HCT116 (cell line): ENCODE measurements around the gene RABGAP1. TPM values are rescaled to one million over a fixed set of nuclear protein-coding genes. Genes with fewer than 3 reads are reported as not detected.

Source experiments
- ATAC-seq: fragments of 200-7000 bp; cut with Tn5 transposase; 2 replicates; pipeline ENCODE4 v1.9.1; 2020; ENCODE audit warnings: mild to moderate bottlenecking, moderate library complexity
- BruUV-seq: library from RNA; stranded (reverse); fragments of 400-500 nt; replicated peaks from 2 replicates; lab custom pipeline; 2021; lab: Mats Ljungman, UMichigan
- CTCF ChIA-PET: fragments of 300-600 bp; sonication (Branson Sonifier 250); formaldehyde crosslinking; loops from one replicate; lab custom pipeline; 2021; ENCODE audit warnings: antibody characterized with exemption; lab: Charles Lee
- POLR2A ChIA-PET: fragments of 300-600, 350-600 bp; sonication (Branson Sonifier 250); formaldehyde crosslinking; loops from one replicate; lab custom pipeline; 2021; ENCODE audit warnings: antibody characterized with exemption; lab: Charles Lee
- RAD21 ChIA-PET, 2 experiments: fragments of 300-600 bp; sonication (Branson Sonifier 250); formaldehyde crosslinking; loops; one replicate each; lab custom pipeline; 2023; ENCODE audit warnings: low total read pairs in 2 of 2; ENCODE audit not compliant: uncharacterized antibody in 2 of 2, unreplicated experiment in 2 of 2, low non-redundant PET in 1 of 2; lab: Charles Lee
- DNase-seq: peaks from one replicate; pipeline ENCODE4 v3.0.0-alpha.2; 2010; ENCODE audit warnings: low read depth, low spot score
- H2AFZ ChIP-seq: fragments of 200-600 bp; shearing (Covaris generic), sonication (generic); 2 replicates; pipeline ENCODE4 v1.6.1; 2017; ENCODE audit warnings: low read depth, mixed run types, mixed read lengths, antibody characterized with exemption, low read length; ENCODE audit not compliant: poor library complexity, severe bottlenecking
- H3K27ac ChIP-seq: 2 replicates; pipeline ENCODE4 v1.5.1; 2012; ENCODE audit warnings: low read depth, low read length
- H3K27me3 ChIP-seq: fragments of 200-600 bp; sonication (generic); 2 replicates; pipeline ENCODE4 v1.6.1; 2016; ENCODE audit warnings: mixed run types, low read length, mixed read lengths; ENCODE audit not compliant: insufficient read depth
- H3K36me3 ChIP-seq, 2 experiments: fragments of 200-500 bp in 1 of 2; fragments of 200-600 bp in 1 of 2; sonication (Bioruptor generic) in 1 of 2; sonication (generic) in 1 of 2; 2 replicates each; pipeline versions ENCODE4 v1.5.1 to v1.6.1; 2014 to 2016; ENCODE audit warnings: low read length in 2 of 2, inconsistent platforms in 1 of 2, mixed read lengths in 1 of 2, mixed run types in 1 of 2; ENCODE audit not compliant: insufficient read depth in 2 of 2, control insufficient read depth in 1 of 2
- H3K4me1 ChIP-seq, 2 experiments: fragments of 200-600 bp in 1 of 2; sonication (generic) in 1 of 2; 2 replicates each; pipeline versions ENCODE4 v1.5.1 to v1.6.1; 2012 to 2017; ENCODE audit warnings: low read length in 2 of 2, inconsistent platforms in 1 of 2, mild to moderate bottlenecking in 1 of 2, mixed read lengths in 1 of 2, mixed run types in 1 of 2, moderate library complexity in 1 of 2; ENCODE audit not compliant: insufficient read depth in 2 of 2, control insufficient read depth in 1 of 2
- H3K4me2 ChIP-seq: fragments of 200-600 bp; sonication (generic); 2 replicates; pipeline ENCODE4 v1.6.1; 2017; ENCODE audit warnings: mixed run types, low read length, mixed read lengths
- H3K4me3 ChIP-seq, 2 experiments: fragments of 200-600 bp in 1 of 2; sonication (generic) in 1 of 2; replicated peaks in 1 of 2; 2 replicates each; pipeline ENCODE4 v1.5.1; 2011 to 2016; ENCODE audit warnings: low read length in 2 of 2, control low read depth in 1 of 2, low read depth in 1 of 2, mild to moderate bottlenecking in 1 of 2, mixed read lengths in 1 of 2, mixed run types in 1 of 2
- H3K79me2 ChIP-seq: fragments of 200-600 bp; sonication (generic); 2 replicates; pipeline ENCODE4 v1.6.1; 2017; ENCODE audit warnings: mild to moderate bottlenecking, mixed run types, low read length, moderate library complexity, mixed read lengths; ENCODE audit not compliant: insufficient read depth
- H3K9ac ChIP-seq: fragments of 200-600 bp; sonication (generic); 2 replicates; pipeline ENCODE4 v1.6.1; 2016; ENCODE audit warnings: low read length, mixed read lengths
- H3K9me2 ChIP-seq: fragments of 200-600 bp; sonication (generic), shearing (Covaris generic); 2 replicates; pipeline ENCODE4 v1.6.1; 2017; ENCODE audit warnings: mixed run types, mild to moderate bottlenecking, moderate library complexity; ENCODE audit not compliant: insufficient read depth
- H3K9me3 ChIP-seq, 2 experiments: fragments of 200-500 bp in 1 of 2; fragments of 200-600 bp in 1 of 2; sonication (Bioruptor generic) in 1 of 2; sonication (generic) in 1 of 2; 2 replicates each; pipeline ENCODE4 v1.6.1; 2014 to 2017; ENCODE audit warnings: low read length in 2 of 2, mixed read lengths in 2 of 2, inconsistent platforms in 1 of 2, low read depth in 1 of 2, mild to moderate bottlenecking in 1 of 2, mixed run types in 1 of 2, moderate library complexity in 1 of 2; ENCODE audit not compliant: control insufficient read depth in 1 of 2, insufficient read depth in 1 of 2
- H4K20me1 ChIP-seq: fragments of 200-600 bp; sonication (generic), shearing (Covaris generic); 2 replicates; pipeline ENCODE4 v1.6.1; 2017; ENCODE audit warnings: mixed run types, mild to moderate bottlenecking, moderate library complexity; ENCODE audit not compliant: insufficient read depth
- CBX3 ChIP-seq: IDR thresholded peaks from 2 replicates; pipeline ENCODE4 v1.6.1; 2012; ENCODE audit warnings: low read depth
- CEBPB ChIP-seq: IDR thresholded peaks from 2 replicates; pipeline ENCODE4 v1.6.1; 2012; ENCODE audit warnings: low read depth
- EGR1 ChIP-seq: IDR thresholded peaks from 2 replicates; pipeline ENCODE4 v1.6.1; 2012; ENCODE audit warnings: low read depth
- ELF1 ChIP-seq: IDR thresholded peaks from 2 replicates; pipeline ENCODE4 v1.6.1; 2012; ENCODE audit warnings: low read depth, borderline replicate concordance
- EZH2 ChIP-seq: fragments of 200-600 bp; sonication (generic); IDR thresholded peaks from 2 replicates; pipeline ENCODE4 v1.6.1; 2017; ENCODE audit warnings: antibody characterized with exemption, mixed run types
- EZH2phosphoT487 ChIP-seq: fragments of 200-600 bp; IDR thresholded peaks from 2 replicates; pipeline ENCODE4 v1.6.1; 2018; ENCODE audit warnings: antibody characterized with exemption, borderline replicate concordance
- JUND ChIP-seq: IDR thresholded peaks from 2 replicates; pipeline ENCODE4 v1.6.1; 2012
- POLR2A ChIP-seq: IDR thresholded peaks from 2 replicates; pipeline ENCODE4 v1.7.0; 2011; ENCODE audit warnings: borderline replicate concordance; ENCODE audit not compliant: insufficient read depth, insufficient read length; ENCODE audit errors: extremely low read depth
- POLR2AphosphoS5 ChIP-seq: IDR thresholded peaks from 2 replicates; pipeline ENCODE4 v1.6.1; 2011; ENCODE audit warnings: mild to moderate bottlenecking, low read depth, low read length, moderate library complexity
- RAD21 ChIP-seq: IDR thresholded peaks from 2 replicates; pipeline ENCODE4 v1.6.1; 2012; ENCODE audit warnings: low read depth, mild to moderate bottlenecking
- SP1 ChIP-seq: IDR thresholded peaks from 2 replicates; pipeline ENCODE4 v1.6.1; 2012; ENCODE audit warnings: low read depth
- SRF ChIP-seq: IDR thresholded peaks from 2 replicates; pipeline ENCODE4 v1.6.1; 2012; ENCODE audit warnings: low read depth
- ZFX ChIP-seq: fragments of 450-650 bp; IDR thresholded peaks from 2 replicates; pipeline ENCODE4 v1.6.1; 2017
- ZNF274 ChIP-seq: fragments of 200-500 bp; sonication (Bioruptor generic); IDR thresholded peaks from 2 replicates; pipeline ENCODE4 v1.6.1; 2014; ENCODE audit warnings: mild to moderate bottlenecking, low read depth, low read length, inconsistent platforms
- intact Hi-C: fragments of 100-400 bp; cut with micrococcal nuclease; formaldehyde crosslinking; loops from 2 replicates; pipeline ENCODE4 v1.10.0; 2022
- total RNA-seq: library from RNA; stranded (reverse); gene quantifications from one replicate; pipeline ENCODE4 v1.2.1, GENCODE V29; 2021; ENCODE audit not compliant: unreplicated experiment
- TF ChIP-seq, protein P1 (sequence below): IDR thresholded peaks from 2 replicates; pipeline ENCODE4 v1.6.1; 2012
- TF ChIP-seq, protein P2 (sequence below): IDR thresholded peaks from 2 replicates; pipeline ENCODE4 v1.6.1; 2012
- TF ChIP-seq, protein P3 (sequence below): IDR thresholded peaks from 2 replicates; pipeline ENCODE4 v1.6.1; 2011; ENCODE audit warnings: mild to moderate bottlenecking, low read length, moderate library complexity; ENCODE audit not compliant: insufficient replicate concordance; ENCODE audit errors: extremely low read depth

RABGAP1 gene
- total RNA-seq, 1 experiment from 2014 or later = 29.7 TPM

DNA sequence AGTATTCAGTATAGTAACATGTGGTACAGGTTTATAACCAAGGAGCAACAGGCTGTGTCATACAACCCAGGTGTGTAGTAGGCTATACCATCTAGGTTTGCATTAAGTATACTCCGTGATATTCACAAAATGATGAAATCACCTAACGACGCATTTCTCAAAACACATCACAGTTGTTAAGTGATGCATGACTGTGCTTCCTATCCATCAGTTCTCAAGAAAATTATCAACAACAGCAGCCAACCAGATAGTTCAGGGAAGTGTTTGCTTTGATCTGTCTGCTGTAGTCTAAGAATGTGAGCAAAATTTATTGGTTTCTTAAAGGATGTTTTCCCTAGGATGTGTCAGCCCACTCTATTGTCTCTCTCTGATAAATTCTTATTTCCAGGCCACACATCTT lies 16.9 kb upstream of the RABGAP1 start:
- ATAC-seq = no peak
- CTCF ChIA-PET = no interaction called here
- RAD21 ChIA-PET = no interaction called here

DNA sequence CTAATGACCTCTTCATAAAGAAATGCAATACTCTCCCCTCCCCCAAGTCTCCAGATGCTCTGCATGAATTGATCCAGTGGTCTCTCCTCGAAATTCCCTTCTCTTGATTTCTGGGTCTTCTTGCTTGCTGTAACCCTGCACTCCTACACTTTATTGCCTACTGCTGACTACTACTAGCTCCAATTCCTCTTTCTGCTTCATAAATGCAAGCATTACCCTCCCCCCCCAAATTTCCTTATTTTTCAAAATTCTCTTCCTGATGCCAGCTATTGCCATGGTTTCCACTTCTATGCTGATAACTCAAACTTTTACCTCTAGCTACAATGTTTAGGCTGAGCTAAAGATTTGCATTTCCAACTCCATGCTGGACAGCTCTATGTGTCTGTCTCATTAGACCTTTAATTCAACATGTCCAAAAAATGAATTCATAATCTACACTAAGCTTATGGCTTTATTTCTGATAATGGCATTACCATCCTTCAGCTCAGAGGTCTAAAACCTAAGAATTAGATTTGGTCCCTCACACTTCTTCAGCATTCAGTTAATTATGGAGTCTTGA lies 10.9 kb upstream of the RABGAP1 start:
- DNase-seq (no peak), ATAC-seq (no peak)
- Histone ChIP-seq H3K9me2 (0 out of 2 replicates have a peak, but pooled peaks cover 3% of the 10 kb centered on the region), H4K20me1 (0 out of 2 replicates have a peak, but pooled peaks cover 5% of the 10 kb centered on the region), H3K27ac (no peak overlapping the region), H3K4me1 (peaks cover 2 to 16% of the 10 kb centered on the region in 2 experiments; a peak in 3 of 4 replicates), H3K4me2 (peak overlapping the region; percentile 85), H3K79me2 (peaks cover 81% of the 10 kb centered on the region), H3K4me3 (peak overlapping the region; percentile 96 to 98), H2AFZ (no peak overlapping the region), H3K9me3 (no peaks in the 10 kb centered on the region), H3K9ac (peak overlapping the region; percentile 89), H3K27me3 (no peaks in the 10 kb centered on the region), H3K36me3 (no peaks in the 10 kb centered on the region)
- ChIA-PET RAD21 (no interaction called here), POLR2A (interaction anchor here (0.7 kb wide), 1 partner anchor 14 kb away, joined by 3 read pairs; no protein-coding TSS in a partner anchor), CTCF (interaction anchor here (0.8 kb wide), 1 partner anchor 16 kb away, joined by 5 read pairs; no protein-coding TSS in a partner anchor)
- TF ChIP-seq CEBPB (no peak), ZNF274 (no peak), EZH2 (no peak), POLR2A (no peak), CBX3 (no peak), SRF (no peak), EGR1 (no peak), ZFX (no peak), RAD21 (no peak), POLR2AphosphoS5 (no peak), ELF1 (no peak)
- TF ChIP-seq, protein P1, sequence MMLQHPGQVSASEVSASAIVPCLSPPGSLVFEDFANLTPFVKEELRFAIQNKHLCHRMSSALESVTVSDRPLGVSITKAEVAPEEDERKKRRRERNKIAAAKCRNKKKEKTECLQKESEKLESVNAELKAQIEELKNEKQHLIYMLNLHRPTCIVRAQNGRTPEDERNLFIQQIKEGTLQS = no peak
- TF ChIP-seq, protein P2, sequence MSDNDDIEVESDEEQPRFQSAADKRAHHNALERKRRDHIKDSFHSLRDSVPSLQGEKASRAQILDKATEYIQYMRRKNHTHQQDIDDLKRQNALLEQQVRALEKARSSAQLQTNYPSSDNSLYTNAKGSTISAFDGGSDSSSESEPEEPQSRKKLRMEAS = no peak
- intact Hi-C loops = no loop called here
- no TSS peak for BruUV-seq

More for the DNA sequence above, 16.9 kb upstream of the RABGAP1 start:
- Histone ChIP-seq H3K27ac (no peak overlapping the region), H4K20me1 (0 out of 2 replicates have a peak, but pooled peaks cover 5% of the 10 kb centered on the region), H3K36me3 (peaks cover 0 to 2% of the 10 kb centered on the region in 2 experiments; a peak in 1 of 4 replicates), H3K4me2 (no peak overlapping the region), H3K4me1 (no peaks in the 10 kb centered on the region), H3K4me3 (no peak overlapping the region), H3K9me3 (no peaks in the 10 kb centered on the region), H3K9me2 (no peaks in the 10 kb centered on the region), H2AFZ (no peak overlapping the region), H3K79me2 (peaks cover 56% of the 10 kb centered on the region), H3K9ac (no peak overlapping the region), H3K27me3 (no peaks in the 10 kb centered on the region)
- TF ChIP-seq, protein P3, sequence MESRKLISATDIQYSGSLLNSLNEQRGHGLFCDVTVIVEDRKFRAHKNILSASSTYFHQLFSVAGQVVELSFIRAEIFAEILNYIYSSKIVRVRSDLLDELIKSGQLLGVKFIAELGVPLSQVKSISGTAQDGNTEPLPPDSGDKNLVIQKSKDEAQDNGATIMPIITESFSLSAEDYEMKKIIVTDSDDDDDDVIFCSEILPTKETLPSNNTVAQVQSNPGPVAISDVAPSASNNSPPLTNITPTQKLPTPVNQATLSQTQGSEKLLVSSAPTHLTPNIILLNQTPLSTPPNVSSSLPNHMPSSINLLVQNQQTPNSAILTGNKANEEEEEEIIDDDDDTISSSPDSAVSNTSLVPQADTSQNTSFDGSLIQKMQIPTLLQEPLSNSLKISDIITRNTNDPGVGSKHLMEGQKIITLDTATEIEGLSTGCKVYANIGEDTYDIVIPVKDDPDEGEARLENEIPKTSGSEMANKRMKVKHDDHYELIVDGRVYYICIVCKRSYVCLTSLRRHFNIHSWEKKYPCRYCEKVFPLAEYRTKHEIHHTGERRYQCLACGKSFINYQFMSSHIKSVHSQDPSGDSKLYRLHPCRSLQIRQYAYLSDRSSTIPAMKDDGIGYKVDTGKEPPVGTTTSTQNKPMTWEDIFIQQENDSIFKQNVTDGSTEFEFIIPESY = no peak
- TF ChIP-seq, protein P2 = no peak
- TF ChIP-seq EZH2phosphoT487 = no peak
- TF ChIP-seq SP1 = no peak
- no peak for TF ChIP-seq JUND
- intact Hi-C loops = no loop called here
- no peak for DNase-seq
- POLR2A ChIA-PET = no interaction called here
- no TSS peak for BruUV-seq
